A673 (cell line): ENCODE results near the gene TBC1D16.

Experiments used
- CTCF ChIP-seq: fragments of 300-800, 200-600 bp; sonication (generic); conservative IDR thresholded peaks from 2 replicates; pipeline ENCODE4 v1.5.1; 2017; ENCODE audit warnings: low read depth, mild to moderate bottlenecking, antibody characterized with exemption, low read length, moderate library complexity, mixed read lengths
- EZH2 ChIP-seq: fragments of 200-600 bp; sonication (generic); IDR thresholded peaks from 2 replicates; pipeline ENCODE4 v1.6.1; 2017; ENCODE audit warnings: borderline replicate concordance, low read depth, mild to moderate bottlenecking, mixed read lengths, antibody characterized with exemption, low read length; ENCODE audit not compliant: poor library complexity, severe bottlenecking

GRCh38 chr17:79997011-79997660 lies 38.5 kb downstream of the TBC1D16 start:
- TF ChIP-seq CTCF (no peak), EZH2 (no peak)
